Body of pancreas (tissue), 4 donors: ENCODE results near the gene CRB3. TPM values are rescaled to one million over a fixed set of nuclear protein-coding genes. Genes with fewer than 3 reads are reported as not detected.

Experiments
- ATAC-seq: fragments of 150-250 bp; one replicate; pipeline ENCODE4 v1.9.1; 2016
- DNase-seq, 4 donors: peaks; one replicate each; pipeline ENCODE4 v3.0.0-alpha.2; 2019
- H3K27ac ChIP-seq, 4 donors: fragments of 200-600 bp; sonication (generic); 1 replicate in 3 of 4; 2 replicates in 1 of 4; pipeline versions ENCODE4 v1.5.1 to v1.6.1; 2016 to 2019; ENCODE audit warnings: mild to moderate bottlenecking in 1 of 4, mixed read lengths in 1 of 4, moderate library complexity in 1 of 4
- H3K27me3 ChIP-seq, 2 donors: fragments of 200-600 bp; sonication (generic); one replicate each; pipeline ENCODE4 v1.6.0; 2016; ENCODE audit warnings: mild to moderate bottlenecking in 1 of 2
- H3K36me3 ChIP-seq, 2 donors: fragments of 200-600 bp; sonication (generic); replicated peaks in 1 of 2; 2 replicates each; pipeline ENCODE4 v1.5.1; 2016; ENCODE audit warnings: low read depth in 2 of 2; ENCODE audit not compliant: insufficient read depth in 1 of 2
- H3K4me1 ChIP-seq: fragments of 200-600 bp; sonication (generic); one replicate; pipeline ENCODE4 v1.6.0; 2016
- H3K4me3 ChIP-seq, 2 donors: fragments of 200-600 bp; sonication (generic); 1 replicate in 1 of 2; 2 replicates in 1 of 2; pipeline ENCODE4 v1.5.1; 2016 to 2019
- H3K9me3 ChIP-seq, 3 donors: fragments of 200-600 bp; sonication (generic); 1 replicate in 2 of 3; 2 replicates in 1 of 3; pipeline ENCODE4 v1.5.1; 2016
- POLR2A ChIP-seq, 3 donors: fragments of 450-650 bp; IDR thresholded peaks; one replicate each; pipeline ENCODE4 v1.6.1; 2016; ENCODE audit warnings: antibody characterized with exemption in 3 of 3, mild to moderate bottlenecking in 2 of 3
- WGBS, 2 donors: methylation state at CpG; one replicate each; pipeline ENCODE4 v1.1.5; 2017; 5-methylcytosine and 5-hydroxymethylcytosine counted together
- intact Hi-C: fragments of 100-400 bp; cut with DNase I; formaldehyde crosslinking; loops from one replicate; pipeline ENCODE4 v1.15.1; 2023
- total RNA-seq, 2 donors: library from RNA; depleted of rRNA; stranded (reverse); fragments of >200 nt; gene quantifications; one replicate each; pipeline ENCODE4 v1.1.0, GENCODE V29; 2016
- TF ChIP-seq, protein P1 (sequence below), 7 experiments: fragments of 450-650 bp in 4 of 7; fragments of 200-600 bp in 3 of 7; sonication (generic) in 3 of 7; IDR thresholded peaks; one replicate each; pipeline ENCODE4 v1.5.1; 2016 to 2019; ENCODE audit warnings: antibody characterized with exemption in 7 of 7

The CRB3 gene
- total RNA-seq, 2 donors from 2014 or later: 35.8 to 37.6 TPM

DNA sequence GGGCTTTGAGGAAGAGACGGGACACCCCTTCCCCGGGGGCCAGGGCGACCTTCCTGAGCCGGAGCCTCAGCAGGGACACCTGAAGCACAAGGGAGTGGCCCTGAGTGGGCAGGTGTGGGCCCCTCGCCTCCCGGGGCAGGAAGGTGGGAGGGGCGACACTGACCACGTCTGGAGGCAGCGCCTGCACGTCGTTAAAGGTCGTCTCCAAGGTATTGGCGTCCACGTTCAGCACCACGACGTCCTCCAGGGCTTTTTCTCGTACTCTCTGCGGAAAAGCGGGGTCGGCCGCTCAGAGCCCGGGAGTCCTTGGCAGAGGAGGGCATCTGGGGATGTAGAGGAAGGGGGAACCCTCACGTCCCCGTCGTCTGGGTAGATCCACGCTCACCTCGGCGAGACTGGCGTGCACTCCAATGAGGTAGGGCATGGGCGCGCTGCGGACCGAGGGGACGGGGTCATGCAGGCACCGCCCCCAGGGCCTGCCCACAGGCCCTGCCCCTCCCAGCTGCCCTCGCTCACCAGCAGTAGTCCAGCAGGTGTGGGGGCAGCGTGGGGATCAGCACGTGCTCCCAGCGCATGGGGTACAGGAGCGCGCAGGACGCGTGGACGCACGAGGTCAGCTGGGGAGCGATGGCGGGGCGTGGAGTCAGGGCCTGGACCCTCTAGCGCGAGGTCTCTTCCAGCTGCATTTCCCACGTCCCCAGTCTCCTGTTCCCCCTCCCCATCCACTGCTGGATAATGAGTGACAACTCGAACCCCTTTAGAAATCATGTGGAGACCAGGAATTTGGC lies 11.4 kb downstream of the CRB3 start:
- Histone ChIP-seq H3K27me3 (no peaks in the 10 kb centered on the region), H3K9me3 (no peaks in the 10 kb centered on the region), H3K27ac (no peak overlapping the region), H3K36me3 (no peaks in the 10 kb centered on the region), H3K4me3 (no peak overlapping the region), H3K4me1 (peaks cover 30% of the 10 kb centered on the region)
- no peak for TF ChIP-seq POLR2A (IDR thresholded peaks at IDR 0.05)
- TF ChIP-seq, protein P1, sequence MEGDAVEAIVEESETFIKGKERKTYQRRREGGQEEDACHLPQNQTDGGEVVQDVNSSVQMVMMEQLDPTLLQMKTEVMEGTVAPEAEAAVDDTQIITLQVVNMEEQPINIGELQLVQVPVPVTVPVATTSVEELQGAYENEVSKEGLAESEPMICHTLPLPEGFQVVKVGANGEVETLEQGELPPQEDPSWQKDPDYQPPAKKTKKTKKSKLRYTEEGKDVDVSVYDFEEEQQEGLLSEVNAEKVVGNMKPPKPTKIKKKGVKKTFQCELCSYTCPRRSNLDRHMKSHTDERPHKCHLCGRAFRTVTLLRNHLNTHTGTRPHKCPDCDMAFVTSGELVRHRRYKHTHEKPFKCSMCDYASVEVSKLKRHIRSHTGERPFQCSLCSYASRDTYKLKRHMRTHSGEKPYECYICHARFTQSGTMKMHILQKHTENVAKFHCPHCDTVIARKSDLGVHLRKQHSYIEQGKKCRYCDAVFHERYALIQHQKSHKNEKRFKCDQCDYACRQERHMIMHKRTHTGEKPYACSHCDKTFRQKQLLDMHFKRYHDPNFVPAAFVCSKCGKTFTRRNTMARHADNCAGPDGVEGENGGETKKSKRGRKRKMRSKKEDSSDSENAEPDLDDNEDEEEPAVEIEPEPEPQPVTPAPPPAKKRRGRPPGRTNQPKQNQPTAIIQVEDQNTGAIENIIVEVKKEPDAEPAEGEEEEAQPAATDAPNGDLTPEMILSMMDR (IDR thresholded peaks at IDR 0.05): no peak
- 21 to 50% methylated on average over 3 to 51 of the region's 52 CpGs for WGBS, 2 donors
- no peak for ATAC-seq
- peak in 1 of 4 donors; percentile 34 for DNase-seq
- intact Hi-C loops: no loop called here

DNA sequence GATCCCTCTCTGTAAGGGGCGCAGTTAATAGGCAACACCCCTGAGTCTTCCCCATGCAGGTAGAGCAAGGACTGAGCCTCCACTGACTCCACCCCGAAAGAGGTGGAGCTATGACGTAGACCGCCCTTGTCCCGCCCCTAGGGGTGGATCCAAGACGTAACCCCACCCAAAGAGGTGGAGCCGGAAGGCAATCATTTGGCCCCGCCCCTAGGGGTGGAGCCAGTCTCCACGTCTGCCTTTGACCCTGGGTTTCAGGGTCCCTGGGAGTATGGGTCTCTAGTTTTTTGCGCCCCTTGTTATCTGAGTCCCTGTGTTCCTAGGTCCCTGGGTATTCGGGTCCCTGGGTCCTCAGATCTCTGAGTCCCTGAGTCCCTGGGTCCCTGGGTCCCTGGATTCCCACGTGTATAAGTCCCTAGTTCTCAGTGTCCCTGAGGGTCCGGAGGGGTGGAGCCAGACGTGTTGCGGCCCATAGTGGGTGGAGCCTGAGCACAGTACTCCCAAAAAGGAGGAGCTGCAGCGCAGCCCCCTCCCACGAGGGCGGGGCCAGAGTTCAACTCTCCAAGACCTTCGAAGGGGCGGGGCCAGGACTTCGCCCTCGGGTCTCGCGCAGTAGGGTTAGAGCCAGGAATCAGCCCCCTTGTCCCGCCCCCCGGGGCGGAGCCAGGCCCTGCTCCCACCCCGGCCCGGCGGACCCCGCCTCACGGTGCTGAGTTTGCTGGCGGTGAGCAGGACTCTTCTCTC lies 12.3 kb downstream of the CRB3 start:
- Histone ChIP-seq H3K9me3 (no peaks in the 10 kb centered on the region), H3K4me1 (peaks cover 30% of the 10 kb centered on the region), H3K36me3 (no peaks in the 10 kb centered on the region), H3K27me3 (no peaks in the 10 kb centered on the region), H3K4me3 (no peak overlapping the region), H3K27ac (no peak overlapping the region)
- intact Hi-C loops: no loop called here
- WGBS, 2 donors: 0 to 19% methylated on average over 3 to 33 of the region's 33 CpGs
- ATAC-seq (peak; percentile 86), DNase-seq (peak; percentile 93 to 98 (median 94))
- TF ChIP-seq, protein P1 (IDR thresholded peaks at IDR 0.05): no peak
- no peak for TF ChIP-seq POLR2A (IDR thresholded peaks at IDR 0.05)

DNA sequence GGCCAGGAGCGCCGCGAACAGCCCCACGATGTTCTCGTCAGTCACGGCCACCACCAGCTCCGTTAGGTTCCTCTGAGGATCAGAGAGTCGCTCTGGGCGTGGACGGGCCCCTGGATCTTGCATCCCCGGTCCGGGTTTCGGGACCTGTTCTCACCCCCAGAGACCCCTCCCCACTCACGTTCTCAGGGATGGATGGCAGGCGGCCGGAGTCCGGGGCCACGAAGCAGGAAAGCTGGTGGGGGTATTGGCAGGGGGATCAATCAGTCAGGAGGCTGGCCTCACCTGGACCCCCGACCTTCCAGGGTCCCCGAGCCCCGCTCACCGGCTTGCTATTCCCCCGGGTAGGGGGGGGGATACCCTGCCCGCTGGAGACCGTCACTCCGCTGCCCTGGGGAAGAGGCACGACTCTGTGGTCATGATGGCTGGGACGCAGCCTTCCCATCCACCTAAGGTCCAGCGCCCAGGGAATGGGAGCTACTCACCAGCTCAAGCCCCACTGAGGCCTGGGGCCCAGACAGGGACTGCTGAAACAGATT lies 12.9 kb downstream of the CRB3 start:
- Histone ChIP-seq H3K9me3 (no peaks in the 10 kb centered on the region), H3K27ac (no peak overlapping the region), H3K4me1 (peaks cover 30% of the 10 kb centered on the region), H3K27me3 (no peaks in the 10 kb centered on the region), H3K4me3 (no peak overlapping the region), H3K36me3 (no peaks in the 10 kb centered on the region)
- no peak for DNase-seq
- no peak for ATAC-seq
- WGBS, 2 donors: 38 to 43% methylated on average over 7 to 24 of the region's 29 CpGs
- TF ChIP-seq, protein P1 (IDR thresholded peaks at IDR 0.05): no peak
- no peak for TF ChIP-seq POLR2A (IDR thresholded peaks at IDR 0.05)
- intact Hi-C loops: no loop called here

DNA sequence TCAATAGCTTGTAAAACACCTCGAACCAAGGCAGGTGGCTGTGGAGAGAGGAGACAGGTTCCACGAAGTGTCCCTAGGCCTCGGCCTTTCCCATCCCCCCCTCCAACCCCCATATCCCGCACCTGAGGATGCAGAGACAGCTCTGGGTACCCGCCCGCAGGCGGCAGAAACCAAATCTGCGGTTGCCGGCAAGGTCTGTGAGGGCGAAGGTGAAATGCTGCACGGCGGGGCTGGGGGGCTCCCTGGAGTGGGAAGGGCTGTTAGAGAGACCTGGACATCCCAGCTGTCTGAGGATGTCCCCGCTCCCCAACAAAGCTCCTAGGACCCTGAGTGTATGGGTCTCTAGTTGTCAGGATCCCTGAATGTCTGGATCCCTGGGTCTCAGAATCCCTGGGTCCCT lies 14.7 kb downstream of the CRB3 start:
- peaks cover 20% of the 10 kb centered on the region for H3K4me1 ChIP-seq
- H3K27ac ChIP-seq: no peak overlapping the region
- no peaks in the 10 kb centered on the region for H3K36me3 ChIP-seq
- no peaks in the 10 kb centered on the region for H3K27me3 ChIP-seq
- 84 to 91% methylated on average over 7 to 10 of the region's 13 CpGs for WGBS, 2 donors
- DNase-seq (no peak), ATAC-seq (no peak)
- no peak for TF ChIP-seq POLR2A (IDR thresholded peaks at IDR 0.05)
- TF ChIP-seq, protein P1 (IDR thresholded peaks at IDR 0.05): no peak
- intact Hi-C loops: no loop called here
- no peaks in the 10 kb centered on the region for H3K9me3 ChIP-seq
- H3K4me3 ChIP-seq: no peak overlapping the region
